ENCODE results near the gene BRD1.
A peak's percentile ranks its signal among the peaks of the same experiment; 100 is the strongest.
"Not testable (repeated sequence)": the region's sequence is repeated elsewhere in the genome, so short reads cannot be mapped to it uniquely, and the experiment has no call there.

The BRD1 gene

DNA sequence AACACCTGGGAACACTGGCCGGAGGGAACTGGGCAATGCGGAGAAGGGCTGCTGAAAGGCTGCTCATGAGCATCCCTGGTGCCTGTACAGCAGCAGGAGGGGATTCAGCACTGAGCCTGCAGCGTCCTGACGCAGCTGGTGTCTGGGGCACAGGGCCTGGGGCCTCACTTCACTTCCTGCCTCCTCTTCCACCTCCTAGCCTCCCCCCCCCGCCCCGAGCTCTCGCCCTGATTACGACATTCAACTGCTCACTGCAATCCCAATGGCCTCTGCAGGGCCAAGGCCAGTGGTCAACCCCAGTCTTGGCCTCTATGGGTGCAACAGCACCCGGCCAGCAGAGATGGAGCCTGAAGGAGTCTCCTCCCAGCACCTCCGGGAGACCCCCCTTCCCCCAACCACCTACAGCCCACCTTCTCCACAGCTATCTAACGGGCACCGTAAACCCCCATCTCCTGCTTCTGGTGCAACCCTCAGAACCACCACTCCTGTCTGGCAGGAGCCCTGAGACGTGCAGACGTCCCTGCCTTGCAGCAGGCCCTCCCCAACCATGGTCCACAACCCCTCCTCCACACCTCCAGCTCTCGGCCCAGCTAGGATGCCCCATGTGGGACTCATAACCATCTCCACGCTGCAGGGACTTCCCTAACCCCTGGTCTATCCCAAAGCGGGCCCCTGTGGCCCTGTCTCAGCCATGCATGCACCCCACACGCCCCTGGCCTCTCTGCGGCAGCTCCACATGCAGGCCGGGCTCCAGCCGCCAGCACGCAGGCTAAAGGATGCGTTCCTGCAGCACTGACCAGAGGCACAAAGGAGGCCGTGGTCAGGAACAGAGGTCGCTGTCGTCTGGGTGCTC lies 38.2 kb downstream of the BRD1 start:
- H3K36me3 Mint-ChIP-seq: peaks cover 63% of the 10 kb centered on the region
- no peak for ATAC-seq
- H3K4me1 Mint-ChIP-seq: peaks cover 38% of the 10 kb centered on the region
- H3K27me3 Mint-ChIP-seq: no peaks in the 10 kb centered on the region
- H3K9me3 Mint-ChIP-seq: no peaks in the 10 kb centered on the region
- no peak overlapping the region for H3K4me3 Mint-ChIP-seq
- H3K27ac Mint-ChIP-seq: no peak overlapping the region

GRCh38 chr22:49788504-49788903 lies 39.2 kb downstream of the BRD1 start:
- Mint-ChIP-seq H3K27me3 (no peaks in the 10 kb centered on the region), H3K4me1 (peaks cover 38% of the 10 kb centered on the region), H3K4me3 (no peak overlapping the region), H3K27ac (no peak overlapping the region), H3K36me3 (peaks cover 59% of the 10 kb centered on the region), H3K9me3 (no peaks in the 10 kb centered on the region)
- no peak for ATAC-seq

GRCh38 chr22:49787861-49788260 lies 39.8 kb downstream of the BRD1 start:
- H3K27ac Mint-ChIP-seq: peak overlapping the region; percentile 26
- H3K4me1 Mint-ChIP-seq: peaks cover 38% of the 10 kb centered on the region
- peaks cover 59% of the 10 kb centered on the region for H3K36me3 Mint-ChIP-seq
- H3K9me3 Mint-ChIP-seq: no peaks in the 10 kb centered on the region
- H3K4me3 Mint-ChIP-seq: no peak overlapping the region
- H3K27me3 Mint-ChIP-seq: no peaks in the 10 kb centered on the region
- no peak for ATAC-seq

DNA sequence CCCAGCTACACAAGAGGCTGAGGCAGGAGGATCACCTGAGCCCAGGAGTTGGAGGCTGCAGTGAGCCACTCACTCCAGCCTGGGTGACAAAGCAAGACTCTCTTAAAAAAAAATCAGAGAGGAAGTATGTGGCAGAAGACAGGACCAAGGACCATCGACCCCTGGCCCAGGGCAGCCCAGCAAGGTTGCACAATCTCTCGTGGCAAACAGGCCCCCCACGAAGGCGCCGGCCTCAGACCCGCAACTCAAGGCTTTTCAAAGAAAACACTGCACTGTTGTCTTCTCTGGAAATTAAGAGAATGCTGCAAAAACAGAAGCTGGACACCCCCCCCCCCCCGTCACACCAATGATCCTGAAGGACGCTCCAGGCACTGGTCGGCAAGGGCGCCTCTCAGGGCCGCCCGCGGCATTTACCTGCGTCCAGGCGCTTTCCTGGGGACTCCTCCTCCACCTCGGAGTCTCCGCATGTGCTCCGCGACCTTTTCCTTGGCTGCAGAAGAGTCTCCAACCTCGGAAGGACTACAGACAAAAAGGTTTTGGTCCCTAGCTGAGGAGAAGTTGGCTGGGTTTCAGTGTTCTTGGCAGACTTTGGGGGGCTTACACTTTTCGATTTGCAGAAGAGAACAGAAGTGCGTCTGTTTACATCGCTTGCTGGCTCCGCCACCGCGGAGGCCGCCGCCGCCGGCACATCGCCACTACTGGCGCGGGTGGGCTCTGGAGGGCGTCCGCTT lies 40.5 kb downstream of the BRD1 start:
- Mint-ChIP-seq H3K36me3 (peaks cover 59% of the 10 kb centered on the region), H3K27me3 (no peaks in the 10 kb centered on the region), H3K27ac (peak overlapping the region; percentile 26), H3K4me3 (no peak overlapping the region), H3K4me1 (peaks cover 38% of the 10 kb centered on the region), H3K9me3 (no peaks in the 10 kb centered on the region)
- no peak for ATAC-seq

- no peak for ATAC-seq
- Mint-ChIP-seq H3K27ac (no peak overlapping the region), H3K36me3 (peaks cover 49% of the 10 kb centered on the region), H3K4me3 (no peak overlapping the region), H3K9me3 (no peaks in the 10 kb centered on the region), H3K4me1 (peaks cover 28% of the 10 kb centered on the region), H3K27me3 (no peaks in the 10 kb centered on the region)
Measured at GRCh38 chr22:49785841-49786471, 41.7 kb downstream of the BRD1 start.

DNA sequence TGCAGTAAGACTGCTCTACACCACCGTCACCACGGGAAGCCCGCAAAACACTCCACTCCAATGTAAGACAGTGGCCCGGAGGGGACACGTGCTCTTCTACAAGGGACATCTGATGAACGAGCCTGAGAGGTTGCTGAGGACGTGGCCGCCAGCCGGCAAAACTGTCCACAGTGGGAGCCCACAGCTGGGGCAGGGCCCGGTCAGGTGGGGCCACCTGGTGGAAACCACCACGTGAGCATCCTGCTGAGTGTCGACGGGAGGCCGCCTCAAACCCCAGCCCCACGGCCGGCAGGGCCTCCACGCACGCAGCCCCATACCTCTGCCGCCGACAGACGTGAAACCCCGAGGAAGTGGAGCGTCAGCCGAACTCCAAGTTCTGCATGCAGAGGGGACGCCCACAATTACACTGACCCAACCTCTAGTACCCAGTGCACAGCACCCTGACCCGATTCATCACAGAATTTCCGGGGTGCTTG lies 42.6 kb downstream of the BRD1 start:
- H3K9me3 Mint-ChIP-seq: no peaks in the 10 kb centered on the region
- H3K4me3 Mint-ChIP-seq: no peak overlapping the region
- peaks cover 42% of the 10 kb centered on the region for H3K36me3 Mint-ChIP-seq
- peaks cover 21% of the 10 kb centered on the region for H3K4me1 Mint-ChIP-seq
- no peak for ATAC-seq
- no peak overlapping the region for H3K27ac Mint-ChIP-seq
- H3K27me3 Mint-ChIP-seq: no peaks in the 10 kb centered on the region

- H3K4me1 Mint-ChIP-seq: peaks cover 16% of the 10 kb centered on the region
- no peaks in the 10 kb centered on the region for H3K9me3 Mint-ChIP-seq
- peaks cover 37% of the 10 kb centered on the region for H3K36me3 Mint-ChIP-seq
- H3K27me3 Mint-ChIP-seq: no peaks in the 10 kb centered on the region
- H3K27ac Mint-ChIP-seq: no peak overlapping the region
- H3K4me3 Mint-ChIP-seq: no peak overlapping the region
- no peak for ATAC-seq
Measured at GRCh38 chr22:49784630-49784971, 43.1 kb downstream of the BRD1 start.

- no peak for ATAC-seq
- Mint-ChIP-seq H3K9me3 (no peaks in the 10 kb centered on the region), H3K27ac (no peak overlapping the region), H3K27me3 (no peaks in the 10 kb centered on the region), H3K36me3 (peaks cover 35% of the 10 kb centered on the region), H3K4me1 (peaks cover 12% of the 10 kb centered on the region), H3K4me3 (no peak overlapping the region)
Measured at GRCh38 chr22:49783926-49784629, 43.6 kb downstream of the BRD1 start.

DNA sequence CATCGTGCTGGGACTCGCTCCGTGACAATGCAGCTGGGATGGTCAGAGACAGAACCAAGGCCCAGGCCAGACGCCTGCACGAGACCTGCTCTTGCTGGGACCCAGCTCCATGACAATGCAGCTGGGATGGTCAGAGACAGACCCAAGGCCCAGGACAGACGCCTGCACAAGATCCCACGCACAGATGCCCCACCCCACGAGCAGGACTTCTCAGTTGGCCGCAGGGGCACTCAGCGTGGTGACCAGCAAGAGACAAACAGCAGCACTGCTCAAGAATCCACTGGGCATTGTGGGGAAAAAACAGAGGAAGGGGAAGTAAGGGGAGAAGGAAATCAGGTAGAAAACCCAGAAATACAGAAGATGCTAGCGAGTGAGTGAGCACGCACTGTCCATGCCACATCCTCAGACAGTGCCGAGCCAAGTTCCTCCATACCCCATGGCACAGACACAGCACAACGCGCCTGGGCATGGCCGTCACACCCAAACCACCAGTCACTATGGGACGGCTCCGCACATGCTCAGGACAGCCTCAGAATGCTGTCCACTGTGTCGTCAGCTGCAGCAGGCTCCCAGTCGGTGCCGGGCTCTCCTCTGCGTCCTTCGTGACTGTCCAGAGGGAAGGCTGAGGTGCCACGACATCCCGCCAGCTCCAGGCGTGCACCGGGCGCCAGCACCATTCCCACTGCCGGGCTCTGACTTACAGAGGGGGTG lies 44.5 kb downstream of the BRD1 start:
- ATAC-seq: no peak
- no peaks in the 10 kb centered on the region for H3K9me3 Mint-ChIP-seq
- H3K4me1 Mint-ChIP-seq: peaks cover 5% of the 10 kb centered on the region
- H3K27me3 Mint-ChIP-seq: no peaks in the 10 kb centered on the region
- H3K4me3 Mint-ChIP-seq: no peak overlapping the region
- H3K27ac Mint-ChIP-seq: no peak overlapping the region
- peaks cover 32% of the 10 kb centered on the region for H3K36me3 Mint-ChIP-seq

GRCh38 chr22:49781886-49782285 lies 45.8 kb downstream of the BRD1 start:
- peaks cover 26% of the 10 kb centered on the region for H3K36me3 Mint-ChIP-seq
- not testable (repeated sequence) for H3K4me1 Mint-ChIP-seq, H3K27ac Mint-ChIP-seq, ATAC-seq, H3K27me3 Mint-ChIP-seq, H3K9me3 Mint-ChIP-seq, H3K4me3 Mint-ChIP-seq

- H3K27me3 Mint-ChIP-seq: no peaks in the 10 kb centered on the region
- no peaks in the 10 kb centered on the region for H3K4me1 Mint-ChIP-seq
- H3K9me3 Mint-ChIP-seq: no peaks in the 10 kb centered on the region
- peaks cover 26% of the 10 kb centered on the region for H3K36me3 Mint-ChIP-seq
- no peak overlapping the region for H3K4me3 Mint-ChIP-seq
- ATAC-seq: no peak
- H3K27ac Mint-ChIP-seq: no peak overlapping the region
Measured at GRCh38 chr22:49781289-49781782, 46.3 kb downstream of the BRD1 start.

GRCh38 chr22:49780698-49781288 lies 46.9 kb downstream of the BRD1 start:
- no peaks in the 10 kb centered on the region for H3K4me1 Mint-ChIP-seq
- H3K9me3 Mint-ChIP-seq: no peaks in the 10 kb centered on the region
- no peak overlapping the region for H3K4me3 Mint-ChIP-seq
- H3K36me3 Mint-ChIP-seq: peaks cover 24% of the 10 kb centered on the region
- no peak for ATAC-seq
- H3K27me3 Mint-ChIP-seq: no peaks in the 10 kb centered on the region
- no peak overlapping the region for H3K27ac Mint-ChIP-seq

GRCh38 chr22:49779853-49780697 lies 47.6 kb downstream of the BRD1 start:
- ATAC-seq: no peak
- Mint-ChIP-seq H3K4me3 (no peak overlapping the region), H3K36me3 (peaks cover 28% of the 10 kb centered on the region), H3K9me3 (no peaks in the 10 kb centered on the region), H3K27ac (no peak overlapping the region), H3K4me1 (no peaks in the 10 kb centered on the region), H3K27me3 (no peaks in the 10 kb centered on the region)

Data from stimulated activated memory B cell treated with anti-CD40 and anti-IgM and Interleukin-4, amounts not matched to agents 10 μg/mL and 1 μg/mL and 100 μg/mL, for 72 hours (primary cell).